ENCODE data around the gene C12orf56. TPM values are rescaled to one million over a fixed set of nuclear protein-coding genes. Genes with fewer than 3 reads are reported as not detected.
"Not testable (repeated sequence)": the region's sequence is repeated elsewhere in the genome, so short reads cannot be mapped to it uniquely, and the experiment has no call there.

Gene C12orf56
- polyA plus RNA-seq, 3 donors from 2014 or later = not detected

GRCh38 chr12:64356209-64356608 lies 34.3 kb downstream of the C12orf56 start:
- peaks cover 0 to 10% (median 8%) of the 10 kb centered on the region in 6 donors for H3K9me3 Mint-ChIP-seq
- H3K27me3 Mint-ChIP-seq (ENCODE audit: low read depth in 3 of 3); H3K4me3 Mint-ChIP-seq; H3K36me3 Mint-ChIP-seq; DNase-seq; H3K4me1 Mint-ChIP-seq; H3K27ac Mint-ChIP-seq: not testable (repeated sequence)

- Mint-ChIP-seq H3K9me3 (peaks cover 0 to 32% (median 24%) of the 10 kb centered on the region in 6 donors), H3K27ac (no peak overlapping the region), H3K4me3 (no peak overlapping the region), H3K27me3 (ENCODE audit: low read depth in 3 of 3) (peaks cover 0 to 12% (median 3%) of the 10 kb centered on the region in 3 donors), H3K36me3 (peaks cover 4 to 9% (median 5%) of the 10 kb centered on the region in 3 donors), H3K4me1 (no peaks in the 10 kb centered on the region)
- no peak for DNase-seq
Measured at GRCh38 chr12:64352181-64352580, 38.4 kb downstream of the C12orf56 start.

- Mint-ChIP-seq H3K36me3 (peaks cover under 1 to 5% (median 5%) of the 10 kb centered on the region in 3 donors), H3K27me3 (ENCODE audit: low read depth in 3 of 3) (peaks cover 0 to 12% (median 3%) of the 10 kb centered on the region in 3 donors), H3K4me3 (no peak overlapping the region), H3K4me1 (no peaks in the 10 kb centered on the region), H3K27ac (no peak overlapping the region), H3K9me3 (peaks cover under 1 to 26% (median 19%) of the 10 kb centered on the region in 6 donors)
- DNase-seq = no peak
Measured at GRCh38 chr12:64351265-64351664, 39.3 kb downstream of the C12orf56 start.

GRCh38 chr12:64347630-64348029 lies 42.9 kb downstream of the C12orf56 start:
- H3K4me1 Mint-ChIP-seq = no peaks in the 10 kb centered on the region
- peaks cover 4 to 24% (median 16%) of the 10 kb centered on the region in 6 donors for H3K9me3 Mint-ChIP-seq
- no peak overlapping the region for H3K27ac Mint-ChIP-seq
- H3K27me3 Mint-ChIP-seq (ENCODE audit: low read depth in 3 of 3) = peaks cover 2 to 12% (median 5%) of the 10 kb centered on the region in 3 donors
- peaks cover 0 to 5% (median 4%) of the 10 kb centered on the region in 3 donors for H3K36me3 Mint-ChIP-seq
- H3K4me3 Mint-ChIP-seq = no peak overlapping the region
- DNase-seq = no peak

- H3K27me3 Mint-ChIP-seq (ENCODE audit: low read depth in 3 of 3); DNase-seq; H3K36me3 Mint-ChIP-seq; H3K4me3 Mint-ChIP-seq; H3K4me1 Mint-ChIP-seq; H3K27ac Mint-ChIP-seq: not testable (repeated sequence)
- peaks cover 4 to 24% (median 16%) of the 10 kb centered on the region in 6 donors for H3K9me3 Mint-ChIP-seq
Measured at GRCh38 chr12:64344631-64345030, 45.9 kb downstream of the C12orf56 start.

- not testable (repeated sequence) for H3K4me3 Mint-ChIP-seq
Measured at GRCh38 chr12:64340546-64340945, 50.0 kb downstream of the C12orf56 start.

GRCh38 chr12:64335886-64336466 lies 54.6 kb downstream of the C12orf56 start:
- no peaks in the 10 kb centered on the region for H3K36me3 Mint-ChIP-seq
- H3K9me3 Mint-ChIP-seq = peaks cover 0 to 7% (median 0%) of the 10 kb centered on the region in 6 donors
- no peaks in the 10 kb centered on the region for H3K4me1 Mint-ChIP-seq
- no peak overlapping the region for H3K27ac Mint-ChIP-seq
- H3K27me3 Mint-ChIP-seq (ENCODE audit: low read depth in 3 of 3) = peaks cover 0 to 6% (median 0%) of the 10 kb centered on the region in 3 donors
- DNase-seq = no peak
- no peak overlapping the region for H3K4me3 Mint-ChIP-seq

More at GRCh38 chr12:64340546-64340945, 50.0 kb downstream of the C12orf56 start:
- not testable (repeated sequence) for H3K4me1 Mint-ChIP-seq, H3K36me3 Mint-ChIP-seq, DNase-seq, H3K9me3 Mint-ChIP-seq, H3K27ac Mint-ChIP-seq
- peaks cover 1 to 12% (median 2%) of the 10 kb centered on the region in 3 donors for H3K27me3 Mint-ChIP-seq (ENCODE audit: low read depth in 3 of 3)

GRCh38 chr12:64332938-64333337 lies 57.6 kb downstream of the C12orf56 start:
- Mint-ChIP-seq H3K36me3 (no peaks in the 10 kb centered on the region), H3K4me1 (no peaks in the 10 kb centered on the region), H3K27ac (no peak overlapping the region), H3K9me3 (peaks cover 0 to 5% (median 0%) of the 10 kb centered on the region in 6 donors), H3K4me3 (no peak overlapping the region), H3K27me3 (ENCODE audit: low read depth in 3 of 3) (peaks cover 0 to 7% (median 0%) of the 10 kb centered on the region in 3 donors)
- no peak for DNase-seq

- no peak for DNase-seq
- H3K4me3 Mint-ChIP-seq = no peak overlapping the region
- no peaks in the 10 kb centered on the region for H3K36me3 Mint-ChIP-seq
- H3K4me1 Mint-ChIP-seq = no peaks in the 10 kb centered on the region
- H3K27ac Mint-ChIP-seq = no peak overlapping the region
- peaks cover 0 to 7% (median 0%) of the 10 kb centered on the region in 3 donors for H3K27me3 Mint-ChIP-seq (ENCODE audit: low read depth in 3 of 3)
- H3K9me3 Mint-ChIP-seq = peaks cover 0 to 5% (median 0%) of the 10 kb centered on the region in 6 donors
Measured at GRCh38 chr12:64332296-64332695, 58.3 kb downstream of the C12orf56 start.

- H3K36me3 Mint-ChIP-seq; H3K4me1 Mint-ChIP-seq; DNase-seq; H3K27ac Mint-ChIP-seq; H3K4me3 Mint-ChIP-seq; H3K27me3 Mint-ChIP-seq (ENCODE audit: low read depth in 3 of 3); H3K9me3 Mint-ChIP-seq: not testable (repeated sequence)
Measured at GRCh38 chr12:64329031-64329710, 61.4 kb downstream of the C12orf56 start.

- H3K27me3 Mint-ChIP-seq (ENCODE audit: low read depth in 3 of 3) = no peaks in the 10 kb centered on the region
- no peaks in the 10 kb centered on the region for H3K4me1 Mint-ChIP-seq
- no peaks in the 10 kb centered on the region for H3K36me3 Mint-ChIP-seq
Measured at GRCh38 chr12:64325055-64325454, 65.5 kb downstream of the C12orf56 start.

GRCh38 chr12:64323476-64324225 lies 66.9 kb downstream of the C12orf56 start:
- no peaks in the 10 kb centered on the region for H3K4me1 Mint-ChIP-seq
- H3K27ac Mint-ChIP-seq = no peak overlapping the region
- no peaks in the 10 kb centered on the region for H3K36me3 Mint-ChIP-seq
- no peak for DNase-seq
- H3K4me3 Mint-ChIP-seq = no peak overlapping the region
- no peaks in the 10 kb centered on the region for H3K27me3 Mint-ChIP-seq (ENCODE audit: low read depth in 3 of 3)
- no peaks in the 10 kb centered on the region for H3K9me3 Mint-ChIP-seq

More at GRCh38 chr12:64325055-64325454, 65.5 kb downstream of the C12orf56 start:
- Mint-ChIP-seq H3K9me3 (peaks cover 0 to under 1% (median 0%) of the 10 kb centered on the region in 6 donors), H3K27ac (no peak overlapping the region), H3K4me3 (no peak overlapping the region)
- no peak for DNase-seq

- H3K27me3 Mint-ChIP-seq (ENCODE audit: low read depth in 3 of 3) = no peaks in the 10 kb centered on the region
- no peak for DNase-seq
- H3K9me3 Mint-ChIP-seq = no peaks in the 10 kb centered on the region
- H3K4me3 Mint-ChIP-seq = no peak overlapping the region
- no peak overlapping the region for H3K27ac Mint-ChIP-seq
- no peaks in the 10 kb centered on the region for H3K4me1 Mint-ChIP-seq
- no peaks in the 10 kb centered on the region for H3K36me3 Mint-ChIP-seq
Measured at GRCh38 chr12:64323006-64323405, 67.6 kb downstream of the C12orf56 start.

GRCh38 chr12:64320611-64321010 lies 69.9 kb downstream of the C12orf56 start:
- H3K4me1 Mint-ChIP-seq = no peaks in the 10 kb centered on the region
- no peaks in the 10 kb centered on the region for H3K36me3 Mint-ChIP-seq
- H3K4me3 Mint-ChIP-seq = no peak overlapping the region
- no peaks in the 10 kb centered on the region for H3K27me3 Mint-ChIP-seq (ENCODE audit: low read depth in 3 of 3)
- no peaks in the 10 kb centered on the region for H3K9me3 Mint-ChIP-seq
- no peak overlapping the region for H3K27ac Mint-ChIP-seq
- DNase-seq = no peak
